K562 (cell line): ENCODE measurements around the gene RAB6B. TPM values are rescaled to one million over a fixed set of nuclear protein-coding genes. Genes with fewer than 3 reads are reported as not detected.

ENCODE experiments used
- BMI1 ChIP-seq: fragments of 150-350 bp; IDR thresholded peaks from 2 replicates; pipeline ENCODE4 v1.6.1; 2014; ENCODE audit warnings: low read length
- C11orf30 ChIP-seq: fragments of 450-650 bp; IDR thresholded peaks from 2 replicates; pipeline ENCODE4 v1.6.1; 2016; ENCODE audit warnings: low read depth, mild to moderate bottlenecking
- ERF ChIP-seq: fragments of 450-650 bp; formaldehyde crosslinking; IDR thresholded peaks from 2 replicates; pipeline ENCODE4 v1.4.0; 2020; ENCODE audit warnings: mild to moderate bottlenecking, mixed read lengths
- HDAC1 ChIP-seq, 2 experiments: fragments of 450-650 bp; IDR thresholded peaks; 2 replicates each; pipeline ENCODE4 v1.6.1; 2016 to 2017; ENCODE audit warnings: inconsistent platforms in 1 of 2, mild to moderate bottlenecking in 1 of 2, moderate library complexity in 1 of 2
- HDAC2 ChIP-seq: fragments of 450-650 bp; IDR thresholded peaks from 2 replicates; pipeline ENCODE4 v1.6.1; 2016; ENCODE audit warnings: mild to moderate bottlenecking
- HDAC6 ChIP-seq: IDR thresholded peaks from 2 replicates; pipeline ENCODE4 v1.6.1; 2012; ENCODE audit warnings: low read depth, mild to moderate bottlenecking, control low read depth, inconsistent platforms, low read length, moderate library complexity
- HMG20B ChIP-seq: fragments of 250-450 bp; sonication (Bioruptor Pico); IDR thresholded peaks from 2 replicates; pipeline ENCODE4 v1.5.0; 2021; ENCODE audit warnings: mild to moderate bottlenecking
- ILK ChIP-seq: fragments of 450-650 bp; IDR thresholded peaks from 2 replicates; pipeline ENCODE4 v1.6.1; 2016; ENCODE audit warnings: missing genetic modification characterization, low read depth, mild to moderate bottlenecking, missing compliant biosample characterization, moderate library complexity, borderline replicate concordance
- KAT2B ChIP-seq: IDR thresholded peaks from one replicate; pipeline ENCODE4 v1.6.1; 2012; ENCODE audit warnings: low read depth, mild to moderate bottlenecking, control low read depth, inconsistent platforms, low read length, moderate library complexity
- MED1 ChIP-seq: sonication (generic); formaldehyde crosslinking; IDR thresholded peaks from 2 replicates; pipeline ENCODE4 v1.8.1; 2023; ENCODE audit warnings: missing genetic modification reagents, borderline replicate concordance
- OTX1 ChIP-seq: fragments of 450-650 bp; formaldehyde crosslinking; IDR thresholded peaks from 2 replicates; pipeline ENCODE4 v1.4.0; 2022; ENCODE audit warnings: mild to moderate bottlenecking
- PHTF2 ChIP-seq: fragments of 250-450 bp; sonication (Bioruptor Pico); IDR thresholded peaks from 2 replicates; pipeline ENCODE4 v1.5.0; 2021; ENCODE audit warnings: mild to moderate bottlenecking
- POLR3G ChIP-seq: IDR thresholded peaks from 2 replicates; pipeline ENCODE4 v1.6.1; 2011; ENCODE audit not compliant: insufficient read length, insufficient replicate concordance; ENCODE audit errors: extremely low read depth
- RUNX1 ChIP-seq: sonication (generic); IDR thresholded peaks from 2 replicates; pipeline ENCODE4 v1.6.1; 2016; ENCODE audit warnings: antibody characterized with exemption, low read depth
- SMC3 ChIP-seq: conservative IDR thresholded peaks from 2 replicates; pipeline ENCODE4 v1.6.1; 2011; ENCODE audit warnings: low read depth, low read length, improper control_type of control experiment; ENCODE audit not compliant: insufficient read depth
- SREBF2 ChIP-seq: sonication (generic); formaldehyde crosslinking; IDR thresholded peaks from 2 replicates; pipeline ENCODE4 v1.4.0; 2020; ENCODE audit warnings: mild to moderate bottlenecking, missing genetic modification reagents
- TCF3 ChIP-seq: sonication (generic); formaldehyde crosslinking; IDR thresholded peaks from 2 replicates; pipeline ENCODE4 v1.4.0; 2020; ENCODE audit warnings: mild to moderate bottlenecking, missing genetic modification reagents
- TCF7L2 ChIP-seq: fragments of 150-350 bp; IDR thresholded peaks from 2 replicates; pipeline ENCODE4 v1.6.1; 2016; ENCODE audit warnings: low read depth, mild to moderate bottlenecking, low read length, moderate library complexity
- TEAD1 ChIP-seq, 2 experiments: fragments of 450-650 bp in 1 of 2; sonication (generic) in 1 of 2; formaldehyde crosslinking; IDR thresholded peaks; 2 replicates each; pipeline versions ENCODE4 v1.4.0 to v1.8.0; 2020 to 2022; ENCODE audit warnings: mild to moderate bottlenecking in 2 of 2, missing genetic modification reagents in 1 of 2
- TFAM ChIP-seq: fragments of 250-450 bp; sonication (Bioruptor Pico); conservative IDR thresholded peaks from 2 replicates; pipeline ENCODE4 v1.5.0; 2021; ENCODE audit warnings: mild to moderate bottlenecking, moderate library complexity
- YBX1 ChIP-seq: fragments of 450-650 bp; IDR thresholded peaks from 2 replicates; pipeline ENCODE4 v1.7.1; 2016; ENCODE audit warnings: mild to moderate bottlenecking
- ZNF184 ChIP-seq: sonication (generic); formaldehyde crosslinking; IDR thresholded peaks from 2 replicates; pipeline ENCODE4 v1.5.0; 2020; ENCODE audit warnings: missing genetic modification reagents
- ZNF217 ChIP-seq: sonication (generic); formaldehyde crosslinking; IDR thresholded peaks from 2 replicates; pipeline ENCODE4 v1.8.0; 2022; ENCODE audit warnings: mild to moderate bottlenecking, missing genetic modification reagents
- ZNF445 ChIP-seq: fragments of 250-450 bp; sonication (Bioruptor Pico); IDR thresholded peaks from 2 replicates; pipeline ENCODE4 v1.4.0; 2020; ENCODE audit warnings: low read depth, mild to moderate bottlenecking, moderate library complexity
- ZNF79 ChIP-seq: fragments of 250-450 bp; sonication (Bioruptor Pico); IDR thresholded peaks from 2 replicates; pipeline ENCODE4 v1.4.0; 2020; ENCODE audit warnings: low read depth, mild to moderate bottlenecking, moderate library complexity
- polyA plus RNA-seq, 8 experiments: library from polyadenylated mRNA; depleted of rRNA in 4 of 8; stranded (reverse) in 5 of 8; unstranded in 3 of 8; fragments of >200 nt; fragmentation: Nextera tagmentation in 2 of 8; fragmentation: Illumina TruSeq in 1 of 8; extraction: Ambion mirVana in 2 of 8; extraction: Trizol in 1 of 8; gene quantifications; 2 replicates each; pipeline versions ENCODE4 v1.2.1 to v1.2.3, GENCODE V29; 2011 to 2014; ENCODE audit warnings: inconsistent platforms in 1 of 8, missing spikeins in 1 of 8
- total RNA-seq, 7 experiments: library from RNA; depleted of rRNA in 6 of 7; stranded (reverse); fragments of >200 nt in 6 of 7; fragmentation: Illumina TruSeq in 2 of 7; extraction: Trizol in 2 of 7; gene quantifications; 2 replicates each; pipeline versions ENCODE4 v1.2.1 to v1.2.3, GENCODE V29; 2011 to 2021; ENCODE audit warnings: low replicate concordance in 1 of 7
- TF ChIP-seq, protein P1 (sequence below): sonication (generic); formaldehyde crosslinking; IDR thresholded peaks from 2 replicates; pipeline ENCODE4 v1.8.0; 2022; ENCODE audit warnings: mild to moderate bottlenecking, missing genetic modification reagents, borderline replicate concordance
- TF ChIP-seq, protein P2 (sequence below): fragments of 250-450 bp; sonication (Bioruptor Pico); IDR thresholded peaks from 2 replicates; pipeline ENCODE4 v1.8.0; 2021; ENCODE audit warnings: mild to moderate bottlenecking, moderate library complexity

The RAB6B gene
- total and polyA plus RNA-seq, 9 of the 15 experiments (the other 6 are each of a cell fraction or from before 2014, with no cell fraction given): 0.60 to 18.1 (median 1.5) TPM

DNA sequence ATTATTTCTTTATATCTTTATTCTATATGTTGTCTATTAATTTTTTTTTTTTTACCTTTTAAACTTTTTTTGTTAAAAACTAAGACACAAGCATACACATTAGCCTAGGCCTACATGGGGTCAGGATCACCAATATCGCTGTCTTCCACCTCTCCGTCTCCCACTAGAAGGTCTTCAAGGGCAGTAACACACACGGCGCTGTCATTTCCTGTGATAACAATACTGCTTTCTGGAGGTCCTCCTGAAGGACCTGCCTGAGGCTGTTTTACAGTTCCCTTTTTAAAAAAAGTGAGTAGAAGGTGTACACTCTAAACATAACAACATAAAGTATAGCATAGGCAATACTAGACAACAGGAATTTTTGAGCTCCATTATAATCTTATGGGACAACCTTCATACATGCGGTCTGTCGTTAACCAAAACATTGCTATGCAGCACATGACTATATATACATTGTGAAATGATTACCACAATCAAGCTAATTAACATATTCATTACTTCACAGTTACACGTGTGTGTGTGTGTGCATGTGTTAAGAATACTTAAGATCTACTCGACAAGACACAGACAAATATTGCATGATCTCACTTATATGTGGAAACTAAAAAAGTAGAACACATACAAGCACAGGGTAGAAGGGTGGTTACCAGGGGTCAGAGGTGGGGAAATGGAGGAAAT lies 20.8 kb downstream of the RAB6B start (continued):
- no peak for TF ChIP-seq SMC3
- no peak for TF ChIP-seq HDAC6
- TF ChIP-seq TCF7L2: no peak
- TF ChIP-seq ILK (tag): no peak
- TF ChIP-seq C11orf30: no peak
- no peak for TF ChIP-seq TFAM (CRISPR knock-in tag)
- TF ChIP-seq HMG20B (CRISPR knock-in tag): no peak
- TF ChIP-seq YBX1: no peak
- TF ChIP-seq HDAC1 (IDR thresholded peaks at IDR 0.05): no peak
- no peak for TF ChIP-seq SREBF2 (CRISPR knock-in tag)
- no peak for TF ChIP-seq POLR3G
- no peak for TF ChIP-seq ZNF184 (CRISPR knock-in tag)
- TF ChIP-seq PHTF2 (CRISPR knock-in tag): no peak
- TF ChIP-seq, protein P1, sequence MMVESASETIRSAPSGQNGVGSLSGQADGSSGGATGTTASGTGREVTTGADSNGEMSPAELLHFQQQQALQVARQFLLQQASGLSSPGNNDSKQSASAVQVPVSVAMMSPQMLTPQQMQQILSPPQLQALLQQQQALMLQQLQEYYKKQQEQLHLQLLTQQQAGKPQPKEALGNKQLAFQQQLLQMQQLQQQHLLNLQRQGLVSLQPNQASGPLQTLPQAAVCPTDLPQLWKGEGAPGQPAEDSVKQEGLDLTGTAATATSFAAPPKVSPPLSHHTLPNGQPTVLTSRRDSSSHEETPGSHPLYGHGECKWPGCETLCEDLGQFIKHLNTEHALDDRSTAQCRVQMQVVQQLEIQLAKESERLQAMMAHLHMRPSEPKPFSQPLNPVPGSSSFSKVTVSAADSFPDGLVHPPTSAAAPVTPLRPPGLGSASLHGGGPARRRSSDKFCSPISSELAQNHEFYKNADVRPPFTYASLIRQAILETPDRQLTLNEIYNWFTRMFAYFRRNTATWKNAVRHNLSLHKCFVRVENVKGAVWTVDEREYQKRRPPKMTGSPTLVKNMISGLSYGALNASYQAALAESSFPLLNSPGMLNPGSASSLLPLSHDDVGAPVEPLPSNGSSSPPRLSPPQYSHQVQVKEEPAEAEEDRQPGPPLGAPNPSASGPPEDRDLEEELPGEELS (CRISPR knock-in tag): no peak
- TF ChIP-seq OTX1 (CRISPR knock-in tag): no peak
- no peak for TF ChIP-seq ZNF445 (CRISPR knock-in tag)
- TF ChIP-seq TCF3 (CRISPR knock-in tag): peak; percentile 58
- TF ChIP-seq BMI1: no peak
- no peak for TF ChIP-seq ERF (CRISPR knock-in tag)
- no peak for TF ChIP-seq RUNX1
- no peak for TF ChIP-seq KAT2B
- TF ChIP-seq TEAD1 (CRISPR knock-in tag; IDR thresholded peaks at IDR 0.05): no peak
- TF ChIP-seq, protein P2, sequence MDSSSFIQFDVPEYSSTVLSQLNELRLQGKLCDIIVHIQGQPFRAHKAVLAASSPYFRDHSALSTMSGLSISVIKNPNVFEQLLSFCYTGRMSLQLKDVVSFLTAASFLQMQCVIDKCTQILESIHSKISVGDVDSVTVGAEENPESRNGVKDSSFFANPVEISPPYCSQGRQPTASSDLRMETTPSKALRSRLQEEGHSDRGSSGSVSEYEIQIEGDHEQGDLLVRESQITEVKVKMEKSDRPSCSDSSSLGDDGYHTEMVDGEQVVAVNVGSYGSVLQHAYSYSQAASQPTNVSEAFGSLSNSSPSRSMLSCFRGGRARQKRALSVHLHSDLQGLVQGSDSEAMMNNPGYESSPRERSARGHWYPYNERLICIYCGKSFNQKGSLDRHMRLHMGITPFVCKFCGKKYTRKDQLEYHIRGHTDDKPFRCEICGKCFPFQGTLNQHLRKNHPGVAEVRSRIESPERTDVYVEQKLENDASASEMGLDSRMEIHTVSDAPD: no peak
- no peak for TF ChIP-seq ZNF217 (CRISPR knock-in tag)
- TF ChIP-seq HDAC2: no peak
- no peak for TF ChIP-seq MED1 (CRISPR knock-in tag)
- no peak for TF ChIP-seq ZNF79 (CRISPR knock-in tag)
